Ureter (tissue), 1 donor: ENCODE results near the gene CD9. TPM values are rescaled to one million over a fixed set of nuclear protein-coding genes. Genes with fewer than 3 reads are reported as not detected.

Source experiments
- DNase-seq: peaks from one replicate; pipeline ENCODE4 v3.0.0-alpha.2; 2020; ENCODE audit warnings: low spot score
- total RNA-seq: library from RNA; stranded (reverse); gene quantifications from one replicate; pipeline ENCODE4 v1.2.4, GENCODE V29; 2023
- donor health status: DM: yes; HTN: yes; CAD: no.

The CD9 gene
- total RNA-seq, 1 donor from 2014 or later: 427 TPM

DNA sequence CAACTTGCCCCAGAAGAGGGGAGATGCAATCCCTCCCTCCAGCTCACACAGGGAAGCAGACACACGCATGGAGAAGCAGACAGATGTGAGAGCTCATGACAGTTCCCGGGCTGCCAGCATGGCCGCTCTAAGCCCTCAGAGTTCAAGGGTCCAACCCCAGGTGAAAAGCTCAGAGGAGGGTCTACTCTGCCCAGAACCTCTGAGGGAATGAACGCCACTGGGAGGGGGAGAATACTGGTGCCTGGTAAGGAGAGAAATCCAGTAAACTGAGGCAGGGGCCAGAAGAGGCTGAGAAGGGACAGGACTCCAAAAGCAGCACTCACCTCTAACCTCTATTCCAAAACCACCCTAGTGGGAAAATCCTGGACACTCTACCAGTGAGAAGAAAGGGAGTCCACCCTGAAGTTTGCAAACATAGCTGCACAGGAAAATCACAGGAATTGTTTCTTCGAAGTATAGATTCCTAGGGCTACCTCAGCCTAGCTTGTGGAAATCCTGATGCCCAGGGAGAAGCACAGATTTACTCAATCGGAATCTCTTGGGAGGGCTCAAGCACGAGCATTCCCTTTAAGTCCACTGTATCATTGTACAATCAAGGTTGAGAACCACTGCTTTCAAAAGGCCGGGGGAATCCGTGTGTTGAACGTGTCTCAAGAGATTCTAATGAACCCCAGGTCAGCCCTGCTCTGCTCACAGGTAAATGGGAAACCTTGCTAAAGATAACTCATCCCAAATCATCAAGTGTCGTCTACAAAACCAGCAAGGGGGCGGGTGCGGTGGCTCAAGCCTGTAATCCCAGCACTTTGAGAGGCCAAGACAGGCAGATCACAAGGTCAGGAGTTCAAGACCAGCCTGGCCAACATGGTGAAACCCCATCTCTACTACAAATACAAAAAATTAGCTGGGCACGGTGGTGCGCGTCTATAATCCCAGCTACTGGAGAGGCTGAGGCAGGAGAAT, 76.0 kb downstream of the CD9 start:
- DNase-seq: no peak

DNA sequence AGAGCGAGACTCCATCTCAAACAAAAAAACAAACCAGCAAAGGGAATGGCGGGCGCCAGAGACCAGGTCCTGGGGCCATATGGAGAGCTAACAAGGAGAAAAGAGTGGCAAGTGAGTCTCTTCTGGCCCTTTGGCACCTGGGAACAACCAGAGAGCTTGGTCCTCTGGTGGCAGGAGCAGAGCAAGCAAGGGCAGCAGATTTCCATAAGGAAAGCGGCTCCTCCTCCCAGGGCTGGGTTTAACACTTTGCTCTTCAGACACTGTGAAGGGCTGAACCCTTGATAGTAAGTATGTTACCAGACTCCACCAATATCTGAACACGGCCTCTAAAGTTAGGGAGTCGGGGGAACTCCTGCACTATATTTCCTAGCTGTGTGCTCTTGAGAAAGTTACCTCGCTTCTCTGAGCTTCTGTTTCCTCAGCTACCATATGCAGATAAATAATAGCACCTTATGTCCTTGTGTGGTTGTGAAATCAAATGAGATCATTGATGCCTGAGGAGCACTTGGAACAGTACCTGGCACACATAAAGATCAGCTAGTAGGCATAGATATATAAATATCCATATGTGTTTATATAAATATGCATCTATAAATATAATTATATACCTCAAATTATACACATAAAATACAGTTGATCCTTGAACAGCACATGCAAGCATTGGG, 76.9 kb downstream of the CD9 start:
- no peak for DNase-seq

DNA sequence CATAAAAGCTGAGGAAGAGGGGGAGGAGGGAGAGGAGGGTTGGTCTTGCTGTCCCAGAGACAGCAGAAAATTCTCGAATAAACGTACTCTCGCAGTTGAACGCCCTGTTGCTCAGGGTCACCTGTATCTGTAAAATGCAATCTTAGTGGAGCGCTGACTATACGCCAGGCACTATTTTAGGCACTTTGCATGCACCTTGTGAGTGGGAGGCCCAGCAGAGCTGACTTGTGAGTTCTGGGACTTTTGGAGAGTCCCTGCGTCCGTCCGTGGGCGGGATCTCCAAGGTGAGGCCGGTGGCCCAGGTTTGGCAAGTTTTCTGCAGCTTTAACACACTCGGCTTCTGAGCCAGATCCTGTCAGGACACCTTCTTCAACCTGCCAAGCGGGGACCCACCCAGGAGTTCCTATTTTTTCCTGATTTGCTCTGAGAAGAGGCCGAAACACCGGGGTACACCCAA, 77.8 kb downstream of the CD9 start:
- DNase-seq: peak; percentile 83

DNA sequence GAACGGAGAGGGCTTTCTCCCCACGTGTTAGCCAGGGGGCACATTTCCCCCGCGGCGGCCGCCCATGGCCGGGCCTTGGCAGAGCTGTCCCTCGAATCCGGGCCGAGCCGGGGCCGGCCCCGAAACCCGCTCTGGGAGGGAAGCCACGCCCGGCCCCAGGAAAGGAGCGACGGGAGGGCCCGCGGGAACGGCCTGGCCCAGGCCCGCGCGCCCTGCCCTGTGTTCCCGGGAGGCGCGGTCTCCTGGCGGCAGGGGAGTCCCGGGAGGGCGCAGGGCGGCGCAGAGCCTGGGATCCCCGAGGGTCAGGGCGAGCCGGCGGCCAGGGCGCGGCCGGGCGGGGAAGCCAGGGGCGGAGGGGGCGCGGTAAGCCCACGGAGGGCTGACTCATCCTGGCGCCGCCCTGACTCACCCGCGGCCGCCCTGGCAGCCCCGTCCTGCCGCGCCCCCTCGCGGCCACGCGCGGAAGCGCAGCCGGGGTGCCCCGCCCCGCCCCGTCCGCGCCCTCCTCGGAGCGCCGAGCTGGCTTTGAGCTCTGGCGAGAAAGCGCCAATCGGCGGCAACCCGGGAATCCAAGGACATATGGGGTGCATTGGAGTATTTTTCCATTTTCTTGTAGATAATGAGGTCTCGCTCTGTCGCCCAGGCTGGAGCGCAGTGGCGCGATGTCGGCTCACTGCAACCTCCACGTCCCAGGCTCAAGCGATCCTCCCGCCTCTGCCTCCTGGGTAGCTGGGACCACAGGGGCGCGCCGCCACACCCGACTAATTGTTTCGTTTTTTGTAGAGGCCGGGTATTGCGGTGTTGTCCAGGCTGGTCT, 78.4 kb downstream of the CD9 start:
- DNase-seq: peak; percentile 83

GRCh38 chr12:6279256-6279628, 79.0 kb downstream of the CD9 start:
- DNase-seq: no peak

DNA sequence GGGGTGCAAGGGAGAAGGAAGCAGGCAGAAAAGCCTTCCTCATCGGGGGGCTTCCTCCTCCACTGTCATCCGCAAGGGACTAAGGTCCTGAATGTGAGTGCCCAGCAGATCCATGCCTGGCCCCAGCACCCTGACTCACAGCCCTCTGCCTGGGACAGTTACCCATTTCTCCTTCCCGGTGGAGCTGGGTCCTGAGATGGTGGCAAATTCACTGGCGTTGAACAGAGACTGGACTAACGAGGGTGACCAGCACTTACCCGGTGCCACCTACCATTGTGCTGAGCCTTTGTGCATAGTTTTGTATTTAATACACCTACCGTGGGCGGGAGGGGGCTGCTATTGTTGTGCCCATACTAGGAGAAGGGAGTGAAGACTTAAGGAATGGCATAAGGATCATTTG, 79.4 kb downstream of the CD9 start:
- no peak for DNase-seq

DNA sequence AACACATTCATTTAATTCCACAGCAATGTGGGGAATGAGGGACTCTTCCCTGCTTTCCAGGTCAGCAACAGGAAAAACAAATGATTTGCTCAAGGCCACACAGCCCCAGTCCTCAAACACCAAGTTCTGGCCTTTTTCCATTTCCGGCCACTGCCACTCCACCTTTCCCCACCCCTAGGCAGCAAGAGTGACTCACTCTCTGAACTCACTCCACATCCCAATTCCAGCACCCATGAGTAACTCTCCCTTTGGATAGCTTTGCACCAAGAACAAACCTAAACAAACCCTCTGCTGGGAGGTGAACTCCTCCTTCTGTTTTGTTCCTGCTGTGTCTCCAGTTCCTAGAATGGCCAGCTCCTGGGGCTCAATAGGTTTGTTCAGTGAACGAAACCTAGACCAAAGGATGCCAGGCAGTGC, 79.9 kb downstream of the CD9 start:
- peak; percentile 84 for DNase-seq

DNA sequence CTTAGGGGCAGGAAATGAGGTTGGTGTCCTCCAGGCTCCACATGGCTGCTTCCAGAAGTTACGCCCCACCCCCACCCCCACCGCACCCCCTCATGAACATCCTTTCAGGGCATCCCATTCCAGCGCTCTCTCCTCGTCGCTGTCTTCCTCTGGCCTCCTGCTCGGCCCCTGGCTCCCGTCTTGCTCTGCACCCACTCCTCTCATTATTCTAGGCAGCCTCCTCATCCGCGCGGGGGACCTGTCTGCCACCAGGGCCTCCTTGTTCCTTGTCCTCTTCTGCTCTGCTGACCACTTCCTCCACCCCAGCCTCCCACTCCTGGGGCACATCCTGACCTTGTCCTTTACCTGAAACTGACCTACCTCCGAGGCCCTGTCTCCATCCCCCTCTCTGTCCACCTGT, 80.5 kb downstream of the CD9 start:
- DNase-seq: no peak

DNA sequence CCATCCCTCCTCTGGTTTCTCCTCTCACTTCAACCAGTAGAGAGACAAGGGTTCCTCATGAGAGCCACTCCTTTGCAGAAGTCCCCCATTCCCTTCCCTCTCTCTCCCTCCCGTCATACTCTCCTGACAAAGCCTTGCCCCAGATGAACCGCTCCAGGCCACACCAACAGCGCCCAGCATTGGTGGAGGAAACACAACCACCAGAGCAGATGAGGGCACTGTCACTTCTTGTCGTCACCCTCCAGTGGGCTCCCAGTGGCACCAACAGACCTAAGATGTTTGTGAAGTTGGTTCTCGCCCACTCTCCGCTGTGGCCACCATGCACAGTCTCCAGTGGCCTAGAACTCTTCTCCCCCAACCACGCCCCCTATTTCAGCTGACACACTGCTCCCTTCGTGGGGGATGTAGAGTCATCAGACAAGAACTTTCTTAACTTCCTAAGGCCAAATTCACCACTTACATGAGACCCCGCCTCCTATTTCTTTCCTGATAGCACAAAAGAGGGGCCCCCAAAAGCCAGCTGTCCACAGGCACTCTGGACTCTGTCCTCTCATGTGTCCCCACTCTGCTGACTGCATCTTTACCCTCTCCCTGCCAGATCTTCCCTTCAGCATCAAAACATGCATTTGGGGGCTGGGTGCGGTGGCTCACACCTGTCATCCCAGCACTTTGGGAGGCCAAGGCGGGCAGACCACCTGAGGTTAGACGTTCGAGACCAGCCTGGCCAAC, 81.0 kb downstream of the CD9 start:
- no peak for DNase-seq

DNA sequence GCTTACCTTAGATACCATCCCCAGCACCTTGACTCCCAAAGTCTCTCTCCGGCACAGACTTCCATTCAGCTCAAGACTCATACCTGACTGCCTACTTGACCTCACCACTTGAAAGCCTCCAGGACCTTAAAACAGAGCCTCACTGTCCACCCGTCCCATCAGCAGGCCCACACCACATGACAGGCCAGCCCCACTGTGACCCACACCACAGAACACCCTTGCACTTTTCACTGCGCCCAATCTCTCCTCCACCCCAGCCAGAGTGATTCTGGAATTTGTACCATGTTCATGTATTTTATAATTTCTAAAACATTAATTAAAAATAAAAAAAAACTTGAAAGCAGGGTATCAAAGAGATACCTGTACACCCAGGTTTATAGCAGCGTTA, 82.2 kb downstream of the CD9 start:
- DNase-seq: no peak

DNA sequence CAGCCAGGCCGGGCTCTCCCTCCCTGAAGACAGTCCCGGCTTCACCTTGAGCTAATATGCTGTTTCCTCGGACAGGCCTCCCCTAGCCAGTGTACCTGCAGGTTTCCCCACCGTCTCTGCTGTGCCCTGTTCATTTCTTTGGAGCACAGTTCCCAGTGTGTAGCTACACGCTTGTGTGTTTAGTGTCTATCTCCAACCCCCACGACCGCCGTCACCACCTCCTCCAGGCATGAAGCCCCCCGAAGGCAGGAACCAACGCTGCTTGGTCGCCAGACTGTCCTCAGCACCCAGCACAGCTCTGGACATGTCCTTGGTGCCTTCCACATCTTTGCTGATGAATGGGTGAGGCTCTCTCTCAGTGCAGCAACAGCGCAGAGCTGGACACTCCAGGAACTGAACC, 84.1 kb downstream of the CD9 start:
- DNase-seq: no peak

DNA sequence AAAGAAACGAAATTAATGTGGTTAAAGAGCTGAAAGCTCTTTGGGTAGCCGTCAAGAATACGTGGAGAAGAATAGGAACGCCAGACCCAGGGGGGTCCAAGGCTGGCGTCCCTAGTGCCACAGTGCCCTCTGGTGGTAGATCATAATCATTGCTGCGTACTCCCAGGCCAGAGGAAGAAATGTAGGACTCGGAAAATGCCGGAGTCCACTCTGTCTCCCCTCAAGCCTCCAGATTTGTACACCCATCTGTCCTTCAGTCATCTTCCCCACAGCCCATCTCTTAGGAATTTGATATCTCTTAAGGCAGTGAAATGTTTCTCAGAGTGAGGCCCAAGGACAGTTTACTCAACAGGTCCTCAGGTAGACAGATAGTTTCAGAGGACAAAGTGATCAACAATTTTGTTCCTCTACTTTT, 84.9 kb downstream of the CD9 start:
- DNase-seq: peak; percentile 72

DNA sequence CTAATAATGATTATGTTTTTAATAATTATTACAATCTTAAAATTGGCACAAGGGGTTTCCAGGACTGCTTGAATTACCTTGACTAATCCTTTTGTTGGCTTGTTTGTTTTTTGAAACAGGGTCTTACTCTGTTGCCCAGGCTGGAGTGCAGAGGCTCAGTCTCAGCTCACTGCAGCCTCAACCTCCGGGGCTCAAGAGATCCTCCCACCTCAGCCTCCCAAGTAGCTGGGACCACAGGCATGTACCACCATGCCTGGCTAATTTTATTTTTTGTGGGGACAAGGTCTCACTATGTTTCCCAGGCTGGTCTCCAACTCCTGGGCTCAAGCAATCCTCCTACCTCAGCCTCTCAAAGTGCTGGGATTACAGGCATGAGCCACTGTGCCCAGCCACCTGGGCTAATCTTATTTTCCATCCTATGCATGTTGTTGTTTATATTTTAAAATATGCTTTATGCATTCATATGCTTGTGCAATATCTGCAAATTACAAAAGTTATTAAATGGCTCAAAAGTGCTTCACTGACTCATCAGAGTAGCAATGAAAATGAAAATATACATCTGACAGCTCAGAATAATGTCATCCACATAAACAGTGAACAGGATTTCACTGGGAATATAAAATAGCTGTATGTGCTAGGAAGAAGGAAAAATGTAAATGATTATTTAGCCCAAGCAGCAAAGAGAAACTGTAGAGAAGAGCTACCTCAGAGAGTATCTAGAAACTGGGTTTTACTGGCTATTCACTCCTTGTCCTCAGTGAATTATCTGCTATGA, 85.5 kb downstream of the CD9 start:
- no peak for DNase-seq

Other genes with a start within 250 kb of the CD9 start
- gene VWF, start 75.7 kb upstream of the CD9 start, total RNA-seq: 173 TPM
- 59.7 TPM for gene PLEKHG6, start 110.3 kb downstream of the CD9 start, total RNA-seq
- gene TNFRSF1A, start 141.7 kb downstream of the CD9 start, total RNA-seq: 177 TPM
- gene SCNN1A, start 175.2 kb downstream of the CD9 start, total RNA-seq: 63.8 TPM
- 167 TPM for gene LTBR, start 183.8 kb downstream of the CD9 start, total RNA-seq
- 2.6 TPM for gene CD27, start 244.6 kb downstream of the CD9 start, total RNA-seq